GM21737 (cell line): ENCODE measurements around the gene RPL21.
A peak's percentile ranks its signal among the peaks of the same experiment; 100 is the strongest.

Experiments
- ATAC-seq: cut with Tn5 transposase; IDR thresholded peaks from one replicate; pipeline ENCODE4 v1.9.1; 2021; ENCODE audit warnings: mild to moderate bottlenecking, moderate library complexity; ENCODE audit not compliant: unreplicated experiment

RPL21 gene

GRCh38 chr13:27257648-27258253, 6.4 kb downstream of the RPL21 start:
- no peak for ATAC-seq

GRCh38 chr13:27258637-27259386, 7.5 kb downstream of the RPL21 start:
- ATAC-seq: no peak

- ATAC-seq: no peak
Observed at GRCh38 chr13:27259831-27260230, 8.5 kb downstream of the RPL21 start.

GRCh38 chr13:27261396-27261795, 10.0 kb downstream of the RPL21 start:
- no peak for ATAC-seq

GRCh38 chr13:27263438-27263837, 12.1 kb downstream of the RPL21 start:
- no peak for ATAC-seq

GRCh38 chr13:27264181-27264580, 12.8 kb downstream of the RPL21 start:
- ATAC-seq: no peak

- ATAC-seq: no peak
Observed at GRCh38 chr13:27264648-27265047, 13.3 kb downstream of the RPL21 start.

- no peak for ATAC-seq
Observed at GRCh38 chr13:27266917-27267316, 15.6 kb downstream of the RPL21 start.

GRCh38 chr13:27267596-27267995, 16.2 kb downstream of the RPL21 start:
- no peak for ATAC-seq

- no peak for ATAC-seq
Observed at GRCh38 chr13:27269114-27269665, 17.8 kb downstream of the RPL21 start.

GRCh38 chr13:27270594-27271520, 19.5 kb downstream of the RPL21 start, which contains the start of gene RASL11A:
Gene RASL11A, plus strand, starts transcription at chr13:27270830. Its CDS starts 115 bp downstream, at chr13:27270945.
- peak; percentile 80 for ATAC-seq

GRCh38 chr13:27271570-27272096, 20.3 kb downstream of the RPL21 start:
- no peak for ATAC-seq

GRCh38 chr13:27273658-27274425, 22.5 kb downstream of the RPL21 start:
- ATAC-seq: no peak

GRCh38 chr13:27274631-27275030, 23.3 kb downstream of the RPL21 start:
- ATAC-seq: no peak

- ATAC-seq: no peak
Observed at GRCh38 chr13:27276188-27276587, 24.8 kb downstream of the RPL21 start.

- no peak for ATAC-seq
Observed at GRCh38 chr13:27279506-27279905, 28.1 kb downstream of the RPL21 start.

- ATAC-seq: no peak
Observed at GRCh38 chr13:27280009-27280656, 28.8 kb downstream of the RPL21 start.

- no peak for ATAC-seq
Observed at GRCh38 chr13:27280841-27281240, 29.5 kb downstream of the RPL21 start.

GRCh38 chr13:27281420-27281819, 30.1 kb downstream of the RPL21 start:
- no peak for ATAC-seq
